ENCODE data around the gene CYFIP2.

CYFIP2 gene

DNA sequence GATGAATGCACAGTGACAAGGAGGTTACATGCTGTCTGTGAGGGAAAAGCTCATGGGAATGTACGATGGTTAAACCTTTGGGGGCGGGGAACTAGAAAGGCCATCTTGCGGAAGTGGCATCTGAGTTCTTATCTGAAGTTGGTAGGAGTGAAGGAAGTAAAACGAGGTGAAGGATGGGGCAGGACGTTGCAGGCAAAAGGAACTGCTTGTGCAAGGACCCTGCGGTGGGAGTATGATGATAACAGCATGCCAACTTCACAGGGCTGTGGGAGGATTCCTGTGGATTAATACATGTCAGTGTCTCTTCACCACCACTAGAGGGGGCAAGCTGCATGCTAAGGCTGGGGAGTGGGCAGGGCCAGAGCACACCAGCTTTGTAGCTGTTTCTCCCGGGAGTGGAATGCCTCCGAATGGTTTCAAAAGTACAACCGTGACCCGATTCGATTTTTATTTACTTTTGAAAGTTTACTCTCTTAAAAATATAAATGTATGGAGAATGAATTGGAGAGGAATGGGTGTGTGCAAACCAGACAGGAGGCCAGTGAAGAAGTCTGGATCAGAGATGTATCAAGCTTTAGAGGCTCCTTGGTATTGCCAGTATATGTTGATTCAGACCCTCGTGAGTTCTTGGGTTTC is 62.5 kb downstream of the CYFIP2 start:
- DNase-seq = peak; percentile 55

DNA sequence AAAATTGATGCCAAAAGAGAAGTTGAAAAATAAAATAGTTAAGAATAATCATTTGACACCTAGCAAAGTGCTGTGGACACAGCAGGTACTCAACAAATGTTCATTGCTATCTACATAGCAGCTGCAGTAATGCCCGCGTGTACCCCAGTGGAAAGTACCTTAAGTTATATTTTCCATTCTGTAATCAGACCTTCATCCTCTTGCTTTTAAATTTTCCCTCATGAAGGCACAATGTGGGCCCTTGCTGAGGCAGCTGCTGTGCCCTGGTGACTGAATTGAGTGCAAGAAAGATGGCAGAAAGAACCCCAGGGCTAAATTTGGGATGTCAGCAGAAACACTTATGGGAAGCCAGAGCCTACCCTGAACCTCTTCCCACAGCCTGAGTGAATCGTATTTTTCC is 65.9 kb downstream of the CYFIP2 start:
- no peak for DNase-seq

DNA sequence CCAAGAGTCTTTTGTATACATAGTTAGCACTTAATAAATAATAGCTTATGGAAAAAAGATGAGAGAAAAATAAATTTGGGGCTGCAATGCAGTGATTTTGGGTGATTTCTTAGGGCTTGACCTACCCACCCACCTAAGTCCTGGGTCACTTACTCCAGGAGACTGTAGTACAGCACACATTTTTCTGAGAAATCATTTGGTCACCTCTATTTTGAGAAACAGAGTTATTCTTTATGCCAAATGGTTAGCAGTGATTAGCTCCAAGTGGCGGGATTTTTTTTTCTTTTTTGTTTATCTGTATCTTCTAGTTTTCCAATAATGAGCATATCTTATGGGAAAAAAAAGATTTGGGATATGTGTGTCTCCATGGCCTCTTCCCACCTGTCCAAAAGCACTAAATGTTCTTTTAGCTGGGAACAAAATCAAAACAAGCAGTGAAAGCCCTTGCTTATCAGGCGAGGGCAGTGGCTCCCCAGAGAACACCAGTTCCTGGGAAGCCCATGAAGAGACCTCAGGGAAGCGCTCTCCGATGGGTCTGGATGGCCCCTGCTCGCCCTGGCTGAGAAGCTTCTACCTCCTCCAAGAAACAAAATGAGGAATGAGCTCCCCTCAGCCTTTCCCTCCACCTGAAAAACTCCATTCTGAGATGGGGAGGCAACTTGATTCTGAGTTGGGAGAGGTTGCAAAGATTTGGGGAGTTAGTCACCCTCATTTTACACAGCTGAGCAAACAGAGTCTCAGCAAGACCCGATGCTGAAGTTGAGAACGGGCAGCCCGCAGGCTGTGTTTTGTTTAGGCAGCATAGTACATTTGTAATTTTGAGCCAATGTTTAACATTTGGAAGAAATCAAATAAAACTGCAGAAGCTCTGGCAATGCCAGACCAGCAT is 69.9 kb downstream of the CYFIP2 start:
- no peak for DNase-seq

DNA sequence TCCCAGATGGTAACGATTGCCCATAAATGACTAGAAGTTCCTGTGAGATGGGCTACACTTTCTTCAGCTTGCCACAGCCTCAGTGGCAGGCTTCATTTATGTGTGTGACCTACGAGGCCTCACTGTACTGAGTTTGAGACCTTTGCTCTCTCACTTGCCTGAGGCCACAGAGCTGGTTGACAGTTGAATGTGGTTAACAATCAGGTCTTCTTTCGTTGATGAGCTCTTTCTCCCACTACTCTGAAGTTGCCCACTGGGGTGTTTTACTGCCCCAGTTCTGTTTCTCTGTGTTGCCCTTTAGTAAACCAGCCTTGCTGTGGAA is 70.5 kb downstream of the CYFIP2 start:
- DNase-seq = no peak

DNA sequence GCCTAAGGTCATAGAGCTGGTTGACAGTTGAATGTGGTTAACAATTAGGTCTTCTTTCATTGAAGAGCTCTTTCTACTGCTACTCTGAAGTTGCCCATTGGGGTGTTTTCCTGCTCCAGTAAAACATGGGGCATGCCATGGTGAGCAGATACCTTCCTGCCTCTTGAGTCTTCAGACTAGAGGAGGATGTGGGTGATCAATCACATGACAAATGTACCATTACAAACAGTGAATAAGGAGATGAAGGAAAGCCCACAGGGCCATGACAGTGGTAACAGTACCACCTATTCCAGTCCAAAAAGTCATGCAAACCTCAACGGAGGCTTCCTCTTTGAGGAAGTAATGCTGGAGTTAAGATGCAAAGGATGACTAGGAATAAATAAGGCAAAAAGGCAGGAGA is 73.5 kb downstream of the CYFIP2 start:
- DNase-seq = no peak

DNA sequence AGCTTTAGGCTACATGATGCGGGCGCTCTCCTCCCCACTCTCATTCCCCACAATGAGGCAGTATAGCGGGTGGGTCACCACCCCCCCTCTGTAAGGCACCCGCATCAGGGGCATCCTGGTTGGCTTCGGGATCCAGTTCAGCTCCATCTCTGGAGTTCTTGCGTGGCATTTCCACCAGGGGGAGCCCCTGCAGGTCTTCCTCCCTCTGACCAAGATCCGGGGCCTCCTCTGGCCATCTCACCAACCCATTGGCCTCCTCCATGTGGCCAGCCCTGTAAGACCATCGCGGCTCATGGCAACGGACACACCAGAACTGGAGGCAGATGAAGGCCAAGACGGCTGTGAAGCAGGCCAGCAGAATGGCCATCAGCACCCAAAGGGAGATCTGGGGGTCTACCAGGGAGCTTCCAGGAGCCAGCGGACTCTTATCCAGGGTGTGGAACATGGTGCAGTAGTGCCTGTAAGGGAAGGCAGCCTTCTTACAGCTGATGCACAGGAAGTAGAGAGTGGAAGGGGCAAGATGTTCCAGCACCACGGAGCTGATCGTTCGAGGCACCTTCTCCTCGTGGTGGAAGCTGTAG is 77.0 kb downstream of the CYFIP2 start:
- no peak for DNase-seq

DNA sequence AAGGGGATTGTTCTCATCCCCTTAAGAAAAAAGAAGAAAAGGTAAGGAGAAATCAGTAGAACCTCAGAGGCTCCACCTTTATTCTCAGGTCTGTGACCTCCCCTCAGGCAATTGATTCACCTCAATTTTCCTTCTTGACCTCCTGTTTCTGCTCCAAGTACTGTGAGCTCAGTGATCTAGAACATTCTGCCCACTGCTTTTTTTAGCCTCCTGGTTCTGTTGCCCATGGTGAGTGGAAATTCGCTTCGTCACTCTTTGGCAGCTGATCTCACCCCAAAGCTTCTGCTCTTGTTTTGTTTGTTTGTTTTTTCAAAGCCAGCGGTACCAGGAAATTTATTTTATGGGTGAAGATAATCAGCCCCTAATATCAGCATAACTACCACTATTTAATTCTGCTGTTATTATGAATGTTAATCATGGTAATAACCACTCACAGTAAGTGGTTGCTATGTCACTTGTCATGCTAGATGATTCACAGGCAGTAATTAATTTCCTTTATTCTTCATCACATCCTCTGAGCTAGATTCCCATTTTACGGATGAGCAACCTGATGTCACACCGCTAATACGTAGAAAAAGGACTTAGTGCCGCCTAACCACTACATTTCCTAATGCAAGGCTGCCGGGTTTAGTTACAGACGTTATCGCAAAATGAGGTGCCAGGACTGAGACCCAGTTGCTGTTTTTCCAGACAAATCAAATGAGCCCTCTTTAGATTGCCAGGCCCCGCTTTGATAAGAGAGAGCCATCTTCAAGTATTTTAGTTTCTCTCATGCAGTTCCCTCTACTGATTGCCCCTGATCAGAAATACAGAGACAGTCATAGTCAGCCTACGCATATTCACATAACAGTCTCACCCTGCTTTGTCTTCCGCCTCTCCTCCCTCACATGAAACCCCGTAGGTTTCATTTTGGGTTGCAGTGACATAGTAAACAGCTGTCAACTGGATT is 78.2 kb downstream of the CYFIP2 start:
- no peak for DNase-seq

DNA sequence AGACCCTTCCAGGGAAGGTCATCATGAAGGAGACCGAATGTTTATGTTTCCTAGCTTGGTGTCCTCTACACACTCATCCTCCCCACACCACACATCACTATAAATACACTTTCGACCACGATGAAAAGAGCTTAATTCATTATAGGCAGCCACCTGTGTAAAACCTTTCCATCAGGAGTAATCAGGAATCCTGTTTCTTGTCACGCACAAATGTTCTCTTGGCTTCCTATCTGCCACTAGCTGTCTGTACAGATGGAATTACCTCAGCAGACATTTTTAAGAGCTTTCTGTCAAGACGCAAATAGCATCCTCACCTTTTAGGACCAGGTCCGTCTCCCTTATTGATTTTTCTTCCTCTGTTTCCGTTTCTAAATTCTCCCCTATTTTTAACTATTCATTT is 79.1 kb downstream of the CYFIP2 start:
- DNase-seq = no peak

DNA sequence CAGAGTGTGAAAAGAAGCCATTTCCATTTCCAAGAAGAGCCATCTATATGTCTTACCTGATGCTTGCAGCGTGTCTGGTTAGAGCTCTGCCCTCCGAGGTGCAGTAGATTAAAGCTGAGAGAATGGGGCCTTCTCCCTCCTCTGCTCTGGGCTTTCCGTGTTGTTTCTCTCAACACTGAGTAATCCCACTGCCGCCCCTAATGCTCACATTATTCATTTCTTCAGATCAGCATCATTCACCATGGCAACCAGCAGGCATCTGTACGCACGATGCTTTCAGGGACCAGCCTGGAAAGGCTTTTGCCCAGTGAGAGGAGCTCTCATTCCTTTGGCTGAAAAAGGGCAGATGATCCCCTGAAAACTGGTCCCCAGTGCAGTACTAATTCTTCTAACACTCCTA is 79.6 kb downstream of the CYFIP2 start:
- DNase-seq = no peak

DNA sequence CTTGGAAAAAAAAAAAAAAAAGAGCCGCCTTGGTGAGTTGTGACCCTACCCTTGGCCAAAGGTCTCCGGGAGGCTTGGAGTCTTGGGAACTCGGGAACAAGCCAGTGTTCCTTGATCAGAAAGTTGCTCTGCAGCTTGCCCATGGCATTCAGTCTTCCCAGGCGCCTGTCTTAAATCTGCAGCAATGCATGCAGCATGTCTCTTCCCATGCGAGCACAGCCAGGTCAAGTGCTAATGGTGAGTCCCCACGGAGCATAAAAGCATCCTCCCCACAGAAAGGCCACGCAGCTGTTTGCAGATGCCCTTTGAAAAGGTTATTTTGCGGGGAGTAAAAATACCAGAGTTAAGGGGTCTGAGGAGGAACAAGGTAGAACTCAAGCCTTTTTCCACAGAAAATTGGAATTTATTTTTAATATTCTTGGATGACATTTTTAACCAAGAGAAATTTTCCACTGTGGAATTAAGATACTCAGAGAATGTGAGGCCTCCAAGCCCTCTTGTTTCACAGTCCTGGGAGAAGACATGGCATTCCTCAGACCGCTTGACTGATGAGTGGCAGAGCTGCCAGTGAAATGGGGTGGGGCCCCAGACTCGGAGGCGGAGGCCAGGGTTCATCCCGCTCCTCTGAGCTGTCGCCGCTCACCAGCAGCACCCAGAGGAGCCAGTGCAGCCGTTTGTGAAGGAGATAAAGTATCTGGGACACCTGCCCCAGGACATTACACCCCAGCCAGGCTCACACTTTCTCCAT is 81.6 kb downstream of the CYFIP2 start:
- DNase-seq = no peak

DNA sequence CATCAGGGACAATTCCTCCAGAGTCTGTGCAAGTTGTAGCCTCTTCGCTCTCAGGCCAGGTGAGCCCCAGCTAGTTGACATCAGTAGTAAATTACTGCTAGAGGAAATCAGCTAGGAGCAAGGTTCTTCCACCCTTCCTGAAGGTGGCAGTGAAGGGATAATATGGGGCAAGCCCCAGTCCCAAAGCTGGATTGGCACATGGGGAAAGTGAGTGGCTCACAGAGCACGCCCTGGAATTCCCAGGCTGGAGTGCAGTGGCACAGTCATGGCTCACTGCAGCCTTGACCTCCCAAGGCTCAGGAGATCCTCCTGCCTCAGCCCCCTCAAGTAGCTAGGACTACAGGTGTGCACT is 82.1 kb downstream of the CYFIP2 start:
- DNase-seq = no peak

DNA sequence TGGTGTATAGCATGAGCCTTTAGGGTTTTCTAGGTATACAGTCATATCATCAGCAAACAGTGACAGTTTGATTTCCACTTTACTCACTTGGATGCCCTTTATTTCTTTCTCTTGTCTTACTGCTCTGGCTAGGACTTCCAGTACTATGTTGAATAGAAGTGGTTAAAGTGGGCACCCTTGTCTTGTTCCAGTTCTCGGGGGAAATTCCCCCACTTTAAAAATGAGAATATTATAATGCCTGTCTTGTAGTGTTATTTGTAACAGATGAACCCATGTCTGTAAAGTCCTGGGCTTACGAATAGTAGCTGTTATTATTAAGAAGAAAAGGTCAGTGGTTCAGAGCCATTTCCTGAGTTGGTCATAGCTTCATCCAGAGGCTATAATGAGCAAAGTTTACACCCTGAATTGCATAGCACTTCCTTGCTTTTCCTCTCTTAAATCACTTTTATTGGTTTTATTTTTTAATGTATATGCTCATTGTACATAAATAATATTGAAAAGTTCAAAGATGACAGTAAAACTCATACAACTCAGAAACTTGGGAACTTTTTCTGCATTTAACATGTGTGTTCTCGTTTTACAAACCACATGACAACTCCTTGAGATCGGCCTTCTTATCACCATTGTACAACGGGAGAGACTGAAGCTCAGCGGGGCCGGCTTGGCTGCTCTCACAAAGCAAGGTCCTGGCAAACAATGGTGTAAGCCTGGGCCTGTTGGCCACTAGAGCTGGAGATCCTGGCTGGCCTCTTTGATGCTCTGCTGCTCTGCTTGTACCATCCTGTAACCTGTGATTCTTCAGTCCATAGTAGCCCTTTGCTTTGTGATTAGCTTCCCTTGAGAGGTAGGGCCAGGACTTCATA is 85.2 kb downstream of the CYFIP2 start:
- no peak for DNase-seq

DNA sequence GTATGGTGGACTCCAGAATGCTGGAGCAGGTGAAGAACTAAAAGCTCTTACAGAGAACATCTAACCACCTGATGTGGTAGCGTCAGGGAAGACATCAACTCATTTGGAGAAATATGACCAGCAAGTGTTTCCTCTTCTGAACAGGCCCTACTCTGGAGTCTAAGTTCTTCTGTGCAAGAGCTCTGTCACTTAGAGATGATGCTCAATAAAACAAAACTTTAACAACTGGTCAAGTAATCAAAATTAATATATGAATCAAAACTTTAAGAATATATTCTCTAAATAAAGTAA is 85.8 kb downstream of the CYFIP2 start:
- DNase-seq = no peak

DNA sequence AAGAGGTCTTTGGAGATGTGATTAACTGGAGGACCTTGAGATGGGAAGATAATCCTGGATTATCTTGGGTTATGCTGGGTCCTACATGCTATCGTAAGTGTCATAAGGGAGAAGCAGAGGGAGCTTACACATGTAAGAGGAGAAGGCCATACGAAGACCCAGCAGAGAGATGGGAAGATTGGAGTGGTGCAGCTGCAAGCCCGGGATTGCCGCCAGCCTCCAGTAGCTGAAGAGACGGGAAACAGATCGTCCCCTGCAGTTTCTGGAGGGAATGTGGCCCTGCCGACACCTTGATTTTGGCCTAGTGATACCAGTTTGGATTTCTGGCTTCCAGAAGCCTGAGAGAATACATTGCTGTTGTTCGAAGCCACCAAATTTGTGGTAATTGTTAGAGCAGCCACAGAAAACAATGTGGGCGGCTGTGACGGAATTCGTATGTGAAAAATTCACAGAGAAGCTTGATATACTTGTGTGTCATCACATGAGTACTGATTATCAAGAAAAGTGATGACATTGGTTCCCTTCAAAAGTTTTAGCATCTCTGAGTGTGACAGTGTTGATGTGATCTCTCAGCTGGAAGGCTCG is 86.9 kb downstream of the CYFIP2 start:
- no peak for DNase-seq

DNA sequence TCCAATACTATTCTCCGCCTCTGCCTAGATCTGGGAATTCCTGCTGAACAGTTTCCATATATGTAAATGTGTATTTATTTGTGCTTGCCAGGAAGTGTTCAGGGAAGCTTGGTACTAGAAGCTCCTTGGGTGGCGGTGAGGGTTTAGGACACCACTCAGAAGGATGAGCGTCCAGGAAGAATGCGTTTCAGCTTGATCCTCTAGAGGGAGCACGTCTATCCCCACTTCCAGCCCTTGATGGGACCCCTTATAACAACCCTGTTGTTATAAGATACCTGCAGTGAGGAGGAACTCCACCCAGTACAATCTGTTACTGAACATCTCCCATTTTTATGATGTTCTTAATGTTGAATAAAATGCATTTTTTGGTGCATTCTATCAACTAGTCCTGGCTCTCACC is 88.9 kb downstream of the CYFIP2 start:
- no peak for DNase-seq

DNA sequence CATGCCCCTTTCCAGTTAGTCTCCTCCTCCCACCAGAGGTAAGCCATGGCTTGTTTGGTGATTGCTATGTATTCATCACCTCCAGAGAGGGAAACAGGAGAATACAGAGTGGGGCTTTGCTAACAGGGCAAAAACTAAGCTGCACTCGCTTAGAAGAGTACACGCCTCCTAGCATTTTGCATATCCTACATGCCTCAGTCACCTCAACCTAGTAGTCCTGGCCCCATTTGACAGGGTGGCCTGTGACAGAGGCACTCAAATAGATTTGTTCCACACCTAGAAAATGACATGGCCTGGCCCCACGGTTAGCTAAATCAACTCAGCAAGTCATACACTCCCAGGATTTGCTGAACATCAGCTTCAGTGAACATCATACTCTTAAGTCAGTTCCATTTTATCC is 90.7 kb downstream of the CYFIP2 start:
- DNase-seq = no peak

DNA sequence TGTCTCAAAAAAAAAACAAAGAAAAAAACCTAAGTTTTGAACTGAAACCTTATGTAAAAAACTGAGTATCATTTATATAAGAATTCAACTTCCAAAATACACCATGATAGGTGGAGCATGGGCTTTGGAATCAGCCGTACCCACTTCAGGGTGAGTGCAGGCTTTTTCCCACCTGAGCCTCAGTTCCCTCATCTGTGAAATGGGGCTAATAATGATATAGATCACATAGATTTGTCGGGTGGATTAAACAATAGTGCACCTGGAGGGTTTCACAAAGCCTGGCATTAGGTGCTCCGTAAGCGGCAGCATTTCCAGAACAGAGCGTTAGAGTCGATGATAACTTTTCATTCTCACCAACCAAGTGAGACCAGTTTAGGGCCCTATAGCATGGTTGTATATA is 91.9 kb downstream of the CYFIP2 start:
- DNase-seq = no peak

DNA sequence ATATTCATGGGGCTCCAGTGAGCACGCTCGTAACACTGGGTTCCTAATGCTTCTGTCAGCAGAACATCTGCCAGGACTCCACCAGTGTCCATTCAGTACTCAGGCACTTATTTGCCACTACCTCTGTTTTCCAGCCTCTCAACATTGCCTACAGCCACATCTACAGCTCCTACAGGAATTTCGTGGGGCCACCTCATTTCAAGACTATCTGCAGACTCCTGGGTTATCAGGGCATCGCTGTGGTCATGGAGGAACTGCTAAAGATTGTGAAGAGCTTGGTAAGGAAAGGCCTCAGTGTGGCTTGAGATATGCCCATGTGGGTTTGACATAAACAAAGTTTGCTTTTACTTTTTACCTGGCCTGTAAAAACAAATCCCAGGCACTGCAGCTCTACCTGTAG is 92.9 kb downstream of the CYFIP2 start:
- DNase-seq = no peak

DNA sequence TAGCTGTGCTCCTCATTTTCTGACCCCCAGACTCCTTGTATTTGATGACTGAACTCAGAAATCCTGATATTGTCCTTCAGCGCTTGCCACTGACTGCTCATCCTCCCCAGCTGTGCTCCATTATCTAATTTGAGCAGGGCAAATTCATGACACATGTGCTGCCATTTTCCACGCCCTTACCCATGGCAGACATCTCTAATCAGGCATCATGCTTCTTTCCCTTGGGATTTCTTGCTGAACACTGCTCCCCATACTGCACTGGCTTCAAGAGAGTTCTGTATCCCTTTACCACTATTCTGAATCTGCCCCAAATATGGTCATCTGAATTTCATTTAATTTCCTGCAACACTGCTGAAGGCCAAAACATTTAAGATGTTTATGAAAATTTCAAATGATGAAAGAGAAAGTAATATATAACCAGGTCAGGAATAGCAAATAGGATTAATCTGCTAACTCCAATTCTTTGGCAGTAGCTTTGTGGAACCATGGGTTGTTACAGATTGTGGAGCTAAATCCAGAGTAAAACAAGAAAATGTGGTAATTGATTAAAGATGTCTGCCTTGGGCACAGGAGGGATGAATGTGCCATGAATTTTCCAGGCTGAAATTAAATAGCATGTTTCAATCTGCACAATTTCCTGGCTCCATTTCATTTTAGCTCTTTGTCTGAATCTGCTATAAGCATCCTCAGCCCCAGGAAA is 93.6 kb downstream of the CYFIP2 start:
- no peak for DNase-seq

DNA sequence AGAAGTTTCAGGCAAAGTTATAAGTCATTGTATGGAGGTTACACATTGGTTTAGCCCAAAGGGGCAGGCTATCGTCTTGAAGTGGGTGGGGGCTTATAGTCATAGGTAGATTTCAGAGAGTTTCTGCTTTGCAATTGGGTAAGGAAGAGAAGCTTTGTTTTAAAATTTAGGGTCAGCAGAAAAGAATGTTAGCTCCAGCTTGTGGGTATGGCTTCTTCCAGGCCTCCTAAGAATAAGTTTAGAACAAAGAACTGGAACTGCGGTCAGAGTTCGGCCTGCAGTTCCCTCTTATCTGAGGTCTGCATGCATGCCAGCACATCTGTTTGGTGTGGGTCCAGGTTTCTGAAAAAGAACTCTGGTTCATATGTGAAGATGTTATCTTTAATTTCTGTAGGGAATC is 96.1 kb downstream of the CYFIP2 start:
- DNase-seq = no peak

DNA sequence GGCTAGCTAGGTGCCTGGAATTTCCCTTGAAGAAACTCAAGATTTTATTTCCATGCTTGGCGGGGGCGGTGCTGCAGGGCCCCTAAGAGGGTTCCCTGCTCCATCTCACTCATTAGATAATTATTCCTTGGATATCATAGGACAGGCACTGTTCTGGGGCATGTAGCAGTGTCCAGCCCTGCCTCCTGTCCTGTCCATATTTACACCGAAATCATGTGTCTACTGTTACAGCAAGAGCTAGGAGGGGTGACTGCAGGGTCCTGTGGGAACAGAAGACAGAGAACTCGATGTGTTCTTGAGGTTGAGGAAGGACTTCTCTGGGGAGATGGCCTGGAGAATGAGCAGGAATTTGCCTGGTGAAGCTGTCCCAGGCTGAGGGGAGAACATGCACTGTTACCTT is 96.6 kb downstream of the CYFIP2 start:
- no peak for DNase-seq

Measured in NCI-H774 (cell line).